HG03280 (cell line): ENCODE measurements around the gene HMCN1.
"Not testable (repeated sequence)": the region's sequence is repeated elsewhere in the genome, so short reads cannot be mapped to it uniquely, and the experiment has no call there.

Experiments used
- ATAC-seq: cut with Tn5 transposase; IDR thresholded peaks from one replicate; pipeline ENCODE4 v1.9.1; 2021; ENCODE audit warnings: mild to moderate bottlenecking, moderate library complexity; ENCODE audit not compliant: unreplicated experiment

Gene HMCN1

GRCh38 chr1:185739967-185740366 lies 5.8 kb downstream of the HMCN1 start:
- ATAC-seq, result no peak

GRCh38 chr1:185741551-185741950 lies 7.4 kb downstream of the HMCN1 start:
- no peak for ATAC-seq

- no peak for ATAC-seq
Observed at GRCh38 chr1:185742403-185742802, 8.2 kb downstream of the HMCN1 start.

- no peak for ATAC-seq
Observed at GRCh38 chr1:185745165-185745564, 11.0 kb downstream of the HMCN1 start.

GRCh38 chr1:185759061-185759460 lies 24.9 kb downstream of the HMCN1 start:
- no peak for ATAC-seq

- ATAC-seq, result no peak
Observed at GRCh38 chr1:185761841-185762240, 27.6 kb downstream of the HMCN1 start.

- ATAC-seq, result no peak
Observed at GRCh38 chr1:185767508-185768120, 33.4 kb downstream of the HMCN1 start.

GRCh38 chr1:185768371-185768770 lies 34.2 kb downstream of the HMCN1 start:
- ATAC-seq, result no peak

- ATAC-seq, result no peak
Observed at GRCh38 chr1:185769136-185769535, 34.9 kb downstream of the HMCN1 start.

GRCh38 chr1:185774394-185774793 lies 40.2 kb downstream of the HMCN1 start:
- ATAC-seq, result no peak

- ATAC-seq, result no peak
Observed at GRCh38 chr1:185775501-185775900, 41.3 kb downstream of the HMCN1 start.

GRCh38 chr1:185776522-185776921 lies 42.3 kb downstream of the HMCN1 start:
- no peak for ATAC-seq

- not testable (repeated sequence) for ATAC-seq
Observed at GRCh38 chr1:185783860-185784259, 49.7 kb downstream of the HMCN1 start.

- no peak for ATAC-seq
Observed at GRCh38 chr1:185785586-185785985, 51.4 kb downstream of the HMCN1 start.

GRCh38 chr1:185786524-185786923 lies 52.3 kb downstream of the HMCN1 start:
- ATAC-seq, result no peak

GRCh38 chr1:185787238-185787637 lies 53.0 kb downstream of the HMCN1 start:
- ATAC-seq, result no peak

GRCh38 chr1:185788386-185788785 lies 54.2 kb downstream of the HMCN1 start:
- ATAC-seq, result no peak

GRCh38 chr1:185789501-185790193 lies 55.5 kb downstream of the HMCN1 start:
- no peak for ATAC-seq

- ATAC-seq, result no peak
Observed at GRCh38 chr1:185790194-185790735, 56.1 kb downstream of the HMCN1 start.

GRCh38 chr1:185792040-185792439 lies 57.8 kb downstream of the HMCN1 start:
- ATAC-seq, result no peak

GRCh38 chr1:185794495-185794894 lies 60.3 kb downstream of the HMCN1 start:
- ATAC-seq, result not testable (repeated sequence)

- no peak for ATAC-seq
Observed at GRCh38 chr1:185795181-185795580, 61.0 kb downstream of the HMCN1 start.
